ENCODE results near the gene ADIPOR2.

DNA sequence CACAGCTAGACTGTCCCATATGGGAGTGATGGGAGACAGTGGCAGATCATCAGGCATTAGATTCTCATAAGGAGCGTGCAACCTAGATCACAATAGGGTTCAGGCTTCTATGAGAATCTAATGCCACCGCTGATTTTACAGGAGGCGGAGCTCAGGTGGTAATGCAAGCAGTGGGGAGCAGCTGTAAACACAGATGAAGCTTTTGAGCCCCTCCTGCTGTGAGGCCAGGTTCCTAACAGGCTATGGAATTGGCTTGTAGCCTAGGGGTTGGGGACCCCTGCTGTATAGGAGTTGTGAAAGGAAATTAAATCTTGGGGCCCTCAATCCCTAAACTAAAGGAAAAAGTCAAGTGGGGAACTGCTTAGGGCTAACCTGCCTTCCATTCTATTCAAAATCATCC, 29.6 kb downstream of the ADIPOR2 start:
- TF ChIP-seq, protein P1, sequence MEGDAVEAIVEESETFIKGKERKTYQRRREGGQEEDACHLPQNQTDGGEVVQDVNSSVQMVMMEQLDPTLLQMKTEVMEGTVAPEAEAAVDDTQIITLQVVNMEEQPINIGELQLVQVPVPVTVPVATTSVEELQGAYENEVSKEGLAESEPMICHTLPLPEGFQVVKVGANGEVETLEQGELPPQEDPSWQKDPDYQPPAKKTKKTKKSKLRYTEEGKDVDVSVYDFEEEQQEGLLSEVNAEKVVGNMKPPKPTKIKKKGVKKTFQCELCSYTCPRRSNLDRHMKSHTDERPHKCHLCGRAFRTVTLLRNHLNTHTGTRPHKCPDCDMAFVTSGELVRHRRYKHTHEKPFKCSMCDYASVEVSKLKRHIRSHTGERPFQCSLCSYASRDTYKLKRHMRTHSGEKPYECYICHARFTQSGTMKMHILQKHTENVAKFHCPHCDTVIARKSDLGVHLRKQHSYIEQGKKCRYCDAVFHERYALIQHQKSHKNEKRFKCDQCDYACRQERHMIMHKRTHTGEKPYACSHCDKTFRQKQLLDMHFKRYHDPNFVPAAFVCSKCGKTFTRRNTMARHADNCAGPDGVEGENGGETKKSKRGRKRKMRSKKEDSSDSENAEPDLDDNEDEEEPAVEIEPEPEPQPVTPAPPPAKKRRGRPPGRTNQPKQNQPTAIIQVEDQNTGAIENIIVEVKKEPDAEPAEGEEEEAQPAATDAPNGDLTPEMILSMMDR (conservative IDR thresholded peaks at IDR 0.05; ENCODE audit: low read depth, low read length) = no peak
- TF ChIP-seq EZH2 (IDR thresholded peaks at IDR 0.05; ENCODE audit: borderline replicate concordance, low read depth, low read length, poor library complexity, severe bottlenecking) = no peak

Data from A673 (cell line).